GM12864 (cell line): ENCODE measurements around the gene DENR.

ENCODE experiments used
- DNase-seq: peaks from one replicate; pipeline ENCODE4 v3.0.0-alpha.2; 2011; ENCODE audit warnings: low read depth
- H3K4me3 ChIP-seq: 2 replicates; pipeline ENCODE4 v1.5.1; 2011; ENCODE audit warnings: mild to moderate bottlenecking, low read depth, low read length, control low read depth
- TF ChIP-seq, protein P1 (sequence below): IDR thresholded peaks from 2 replicates; pipeline ENCODE4 v1.5.1; 2011; ENCODE audit warnings: low read depth, mild to moderate bottlenecking, moderate library complexity, low read length, control low read depth, inconsistent platforms; ENCODE audit errors: missing control alignments

Gene DENR

DNA sequence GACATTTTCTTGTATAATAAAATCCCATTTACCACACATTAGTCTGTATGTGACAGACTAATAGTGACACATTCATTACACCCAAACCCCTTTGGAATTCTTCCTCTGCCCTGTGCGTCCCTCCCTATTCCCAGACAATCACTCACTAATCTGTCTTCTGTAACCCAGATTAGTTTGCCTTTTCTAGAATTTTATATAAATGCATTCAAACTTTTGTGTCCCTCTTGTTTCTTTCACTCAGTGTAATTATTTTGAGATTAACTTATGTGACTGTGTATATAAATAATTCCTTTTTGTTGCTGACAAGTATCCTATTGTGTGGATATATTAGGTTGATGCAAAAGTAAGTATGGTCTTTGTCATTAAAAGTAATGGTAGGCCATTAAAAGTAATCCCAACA, 55.0 kb downstream of the DENR start:
- no peak for DNase-seq
- TF ChIP-seq, protein P1, sequence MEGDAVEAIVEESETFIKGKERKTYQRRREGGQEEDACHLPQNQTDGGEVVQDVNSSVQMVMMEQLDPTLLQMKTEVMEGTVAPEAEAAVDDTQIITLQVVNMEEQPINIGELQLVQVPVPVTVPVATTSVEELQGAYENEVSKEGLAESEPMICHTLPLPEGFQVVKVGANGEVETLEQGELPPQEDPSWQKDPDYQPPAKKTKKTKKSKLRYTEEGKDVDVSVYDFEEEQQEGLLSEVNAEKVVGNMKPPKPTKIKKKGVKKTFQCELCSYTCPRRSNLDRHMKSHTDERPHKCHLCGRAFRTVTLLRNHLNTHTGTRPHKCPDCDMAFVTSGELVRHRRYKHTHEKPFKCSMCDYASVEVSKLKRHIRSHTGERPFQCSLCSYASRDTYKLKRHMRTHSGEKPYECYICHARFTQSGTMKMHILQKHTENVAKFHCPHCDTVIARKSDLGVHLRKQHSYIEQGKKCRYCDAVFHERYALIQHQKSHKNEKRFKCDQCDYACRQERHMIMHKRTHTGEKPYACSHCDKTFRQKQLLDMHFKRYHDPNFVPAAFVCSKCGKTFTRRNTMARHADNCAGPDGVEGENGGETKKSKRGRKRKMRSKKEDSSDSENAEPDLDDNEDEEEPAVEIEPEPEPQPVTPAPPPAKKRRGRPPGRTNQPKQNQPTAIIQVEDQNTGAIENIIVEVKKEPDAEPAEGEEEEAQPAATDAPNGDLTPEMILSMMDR = no peak
- H3K4me3 ChIP-seq = no peak overlapping the region

DNA sequence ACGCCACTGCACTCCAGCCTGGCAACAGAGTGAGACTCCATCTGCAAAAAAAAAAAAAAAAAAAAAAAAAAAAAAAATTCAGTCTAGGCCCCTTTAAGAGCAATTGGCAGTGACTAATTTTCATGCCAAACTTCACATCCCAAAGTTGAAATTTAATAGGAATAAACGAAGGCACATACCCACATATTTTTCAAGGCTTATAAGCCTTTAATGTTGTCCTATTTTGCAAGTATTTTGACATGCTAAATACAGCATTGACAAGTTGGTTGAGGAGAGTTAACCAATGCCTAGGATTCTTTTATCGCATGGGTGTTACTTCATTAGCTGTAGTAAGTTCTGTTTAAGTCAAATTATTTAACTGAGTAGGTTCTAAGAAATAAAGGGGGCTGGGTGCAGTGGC, 59.2 kb downstream of the DENR start:
- DNase-seq = no peak
- TF ChIP-seq, protein P1 = no peak
- H3K4me3 ChIP-seq = no peak overlapping the region

DNA sequence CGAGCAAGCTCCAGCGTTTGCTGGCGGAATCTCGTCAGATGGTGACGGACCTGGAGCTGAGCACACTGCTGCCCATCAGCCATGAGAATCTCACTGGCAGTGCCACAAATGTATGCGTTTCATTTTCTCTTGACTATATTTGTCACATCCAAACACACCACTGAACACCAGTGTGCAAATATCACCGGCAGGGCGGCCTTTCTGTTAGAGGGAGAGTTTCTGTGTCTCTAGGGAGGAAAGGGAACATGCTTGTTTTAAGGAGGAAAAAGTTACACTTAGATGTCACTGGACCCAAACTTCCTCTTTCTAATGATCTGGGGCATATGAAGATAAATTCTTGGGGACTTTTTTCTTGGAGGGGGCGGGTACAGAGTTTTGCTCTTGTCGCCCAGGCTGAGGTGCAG, 60.7 kb downstream of the DENR start:
- TF ChIP-seq, protein P1 = no peak
- no peak overlapping the region for H3K4me3 ChIP-seq
- no peak for DNase-seq

DNA sequence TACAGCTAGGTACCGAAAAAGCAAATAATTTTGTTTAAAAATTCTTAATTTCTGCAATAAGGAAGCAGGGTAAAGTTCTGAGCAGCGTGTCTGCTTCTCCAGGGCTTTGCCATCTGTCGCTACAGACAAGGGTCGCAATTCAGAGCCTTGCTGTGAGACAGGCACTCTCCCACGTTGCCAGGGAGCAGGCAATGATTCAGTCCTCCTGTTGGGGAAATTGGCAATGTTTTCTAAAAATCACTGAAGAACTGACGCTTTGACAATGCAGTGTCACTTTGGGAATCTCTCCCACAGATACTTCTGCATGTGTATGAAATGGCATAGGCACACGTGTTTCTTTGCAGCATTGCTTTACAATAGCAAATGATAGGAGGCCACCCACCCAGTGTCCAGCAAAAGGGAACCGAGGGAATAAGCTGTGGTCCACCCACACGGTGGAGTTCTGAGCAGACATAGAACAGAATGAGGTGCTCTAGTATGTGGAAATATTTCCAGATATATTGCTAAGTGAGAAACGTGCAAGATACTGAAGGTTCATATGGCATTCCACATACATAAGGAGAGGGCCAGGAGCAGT, 66.7 kb downstream of the DENR start:
- H3K4me3 ChIP-seq = no peak overlapping the region
- TF ChIP-seq, protein P1 = no peak
- DNase-seq = no peak

DNA sequence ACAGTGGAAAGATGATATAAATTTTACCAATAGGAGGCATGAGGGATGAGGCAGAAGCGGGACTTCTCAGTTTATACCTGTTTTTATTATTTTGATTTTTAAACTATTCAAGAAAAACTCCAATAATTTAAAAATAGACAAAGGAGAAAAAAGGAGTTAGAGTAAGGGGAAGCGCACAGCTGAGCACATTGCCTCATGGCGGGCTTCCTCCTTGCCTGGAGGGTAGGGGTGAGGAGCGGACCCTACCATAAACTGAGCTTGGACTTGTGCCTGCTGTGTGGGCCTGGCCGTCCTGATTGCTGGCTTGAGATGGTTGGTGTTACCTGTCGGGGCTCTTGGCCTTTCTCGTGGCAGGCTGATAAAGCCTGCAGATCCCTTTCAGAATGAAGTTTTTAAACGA, 67.5 kb downstream of the DENR start:
- DNase-seq = no peak
- TF ChIP-seq, protein P1 = no peak
- H3K4me3 ChIP-seq = no peak overlapping the region
